Astrocyte of the spinal cord (primary cell): Measurements from ENCODE around the gene CREBRF.
"Not testable (repeated sequence)": the region's sequence is repeated elsewhere in the genome, so short reads cannot be mapped to it uniquely, and the experiment has no call there.

Source experiments
- DNase-seq: peaks from one replicate; pipeline ENCODE4 v3.0.0; 2011; ENCODE audit warnings: low read depth, low spot score
- H3K4me3 ChIP-seq: 2 replicates; pipeline ENCODE4 v1.5.1; 2011; ENCODE audit warnings: low read depth, mild to moderate bottlenecking, low read length, moderate library complexity
- CTCF ChIP-seq: IDR thresholded peaks from 2 replicates; pipeline ENCODE4 v1.5.1; 2012; ENCODE audit warnings: low read depth, mild to moderate bottlenecking, low read length, inconsistent platforms
- in situ Hi-C: cut with HindIII; loops from 2 replicates; pipeline ENCODE4 v1.10.0; 2017; ENCODE audit warnings: low sequenced_read_pairs

Gene CREBRF

DNA sequence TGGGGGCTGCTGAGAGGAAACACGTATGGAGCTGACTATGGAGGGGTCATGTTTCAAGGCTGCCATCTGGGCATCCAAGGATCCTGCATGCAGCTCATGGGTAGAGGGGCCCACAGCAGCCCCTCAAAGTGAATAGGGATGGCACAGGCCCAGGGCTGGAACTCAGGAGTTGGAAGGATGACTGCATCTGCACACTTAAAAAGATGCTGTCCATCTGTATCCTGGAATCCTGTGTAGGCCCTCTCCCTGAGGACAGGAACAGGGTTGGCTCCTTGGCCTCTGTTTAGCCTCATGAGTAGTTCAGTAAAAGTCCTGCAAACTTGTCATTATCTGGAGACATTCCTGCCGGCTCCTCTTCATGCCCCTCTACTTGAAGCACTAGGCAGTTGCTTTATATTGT, 92.2 kb downstream of the CREBRF start:
- no peak for TF ChIP-seq CTCF
- no peak overlapping the region for H3K4me3 ChIP-seq
- in situ Hi-C loops: no loop called here
- no peak for DNase-seq

DNA sequence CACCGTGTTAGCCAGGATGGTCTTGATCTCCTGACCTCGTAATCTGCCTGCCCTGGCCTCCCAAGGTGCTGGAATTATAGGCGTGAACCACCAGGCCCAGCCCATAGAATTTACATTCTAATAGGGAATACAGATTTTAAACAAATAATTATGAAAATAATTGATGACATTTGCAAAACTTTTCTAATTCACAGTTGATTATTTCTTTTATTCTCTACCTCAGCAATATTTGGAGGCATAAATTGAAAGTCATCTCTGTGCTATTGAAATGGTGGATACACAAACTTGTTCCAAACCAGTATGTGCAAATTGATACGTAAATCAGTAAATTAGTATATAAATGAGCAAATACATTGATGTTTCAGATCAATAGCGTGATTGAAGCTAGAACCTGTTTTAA, 96.4 kb downstream of the CREBRF start:
- no peak overlapping the region for H3K4me3 ChIP-seq
- no peak for DNase-seq
- no peak for TF ChIP-seq CTCF
- in situ Hi-C loops: no loop called here

GRCh38 chr5:173153842-173154241, 97.7 kb downstream of the CREBRF start:
- TF ChIP-seq CTCF: no peak
- in situ Hi-C loops: no loop called here
- no peak for DNase-seq
- no peak overlapping the region for H3K4me3 ChIP-seq

DNA sequence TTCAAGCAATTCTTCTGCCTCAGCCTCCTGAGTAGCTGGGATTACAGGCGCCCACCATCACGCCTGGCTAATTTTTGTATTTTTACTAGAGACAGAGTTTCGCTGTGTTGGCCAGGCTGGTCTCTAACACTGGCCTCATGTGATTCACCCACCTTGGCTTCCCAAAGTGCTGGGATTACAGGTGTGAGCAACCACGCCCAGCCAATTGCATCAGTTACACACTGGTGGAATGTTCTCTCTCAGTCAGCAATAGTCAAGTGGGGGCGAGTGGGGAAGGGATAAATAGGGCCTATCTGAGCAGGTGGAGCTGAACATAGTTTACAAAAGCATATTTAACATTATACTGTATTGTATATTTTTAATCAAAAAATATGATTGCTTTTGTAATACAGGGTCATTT, 98.5 kb downstream of the CREBRF start:
- H3K4me3 ChIP-seq, in situ Hi-C loops, DNase-seq: not testable (repeated sequence)

GRCh38 chr5:173155912-173156311, 99.8 kb downstream of the CREBRF start:
- H3K4me3 ChIP-seq: no peak overlapping the region
- no peak for DNase-seq
- no peak for TF ChIP-seq CTCF
- in situ Hi-C loops: no loop called here

DNA sequence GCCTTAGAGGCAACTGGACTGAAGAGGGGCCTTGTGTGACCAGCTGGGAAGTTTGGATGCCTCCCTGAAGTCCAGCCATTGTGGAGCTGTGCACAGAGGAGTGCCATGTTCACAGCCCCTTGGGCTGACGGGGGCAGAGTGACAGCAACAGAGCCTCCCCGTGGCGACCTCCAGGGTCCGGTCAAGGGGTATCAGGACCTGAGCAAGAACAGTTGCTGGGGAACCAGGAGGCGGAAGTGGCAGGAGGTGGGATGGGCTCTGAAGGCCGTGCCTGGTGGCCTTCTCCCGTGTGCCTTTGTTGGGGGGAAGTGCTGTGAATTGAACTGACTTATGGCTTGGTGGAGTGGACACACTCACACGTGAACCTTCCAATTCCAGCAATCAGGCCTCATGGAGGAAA, 102.2 kb downstream of the CREBRF start:
- DNase-seq: no peak
- TF ChIP-seq CTCF: no peak
- H3K4me3 ChIP-seq: no peak overlapping the region
- in situ Hi-C loops: no loop called here

- TF ChIP-seq CTCF: no peak
- no peak overlapping the region for H3K4me3 ChIP-seq
- in situ Hi-C loops: no loop called here
- no peak for DNase-seq
Observed at GRCh38 chr5:173159256-173159655, 103.1 kb downstream of the CREBRF start.
